Suppressor macrophage (primary cell): ENCODE measurements around the gene SEMA4C.

Source experiments
- DNase-seq, 4 experiments: peaks; one replicate each; pipeline ENCODE4 v3.0.0-alpha.2; 2020 to 2022
- total RNA-seq, 17 experiments: gene quantifications; one replicate each; lab custom pipeline; 2026; ENCODE audit warnings: mixed read lengths in 6 of 17, inconsistent platforms in 3 of 17; lab: John Stamatoyannopoulos, UW

The SEMA4C gene
- 0.59 to 8.2 (median 3.7) reads per million in 17 experiments for total RNA-seq

GRCh38 chr2:96869822-96870625 lies at the start of gene SEMA4C:
Gene SEMA4C, minus strand, starts transcription at chr2:96870080. Its CDS starts 2,194 bp downstream, at chr2:96867886.
- DNase-seq: peak in 2 of 4 experiments; percentile 39 to 58

GRCh38 chr2:96918754-96919550 lies 49.1 kb upstream of the SEMA4C start:
- no peak for DNase-seq

- no peak for DNase-seq
Measured at GRCh38 chr2:96918092-96918753, 48.3 kb upstream of the SEMA4C start.

- DNase-seq: no peak
Measured at GRCh38 chr2:96916646-96917543, 47.0 kb upstream of the SEMA4C start.

- no peak for DNase-seq
Measured at GRCh38 chr2:96916156-96916630, 46.3 kb upstream of the SEMA4C start.

GRCh38 chr2:96914332-96914731 lies 44.5 kb upstream of the SEMA4C start:
- DNase-seq: peak in 1 of 4 experiments; percentile 14

- peak; percentile 67 to 81 (median 77) for DNase-seq
Measured at GRCh38 chr2:96913398-96914202, 43.7 kb upstream of the SEMA4C start.

GRCh38 chr2:96913117-96913397 lies 43.2 kb upstream of the SEMA4C start:
- DNase-seq: no peak

GRCh38 chr2:96912346-96913116 lies 42.7 kb upstream of the SEMA4C start:
- no peak for DNase-seq

- no peak for DNase-seq
Measured at GRCh38 chr2:96909611-96910021, 39.7 kb upstream of the SEMA4C start.

GRCh38 chr2:96907115-96908041 lies 37.5 kb upstream of the SEMA4C start:
- DNase-seq: no peak

GRCh38 chr2:96906729-96907114 lies 36.8 kb upstream of the SEMA4C start:
- DNase-seq: no peak

GRCh38 chr2:96903815-96904214 lies 33.9 kb upstream of the SEMA4C start:
- DNase-seq: peak in 3 of 4 experiments; percentile 28 to 38 (median 36)

- peak in 3 of 4 experiments; percentile 21 to 46 (median 26) for DNase-seq
Measured at GRCh38 chr2:96903318-96903717, 33.4 kb upstream of the SEMA4C start.

GRCh38 chr2:96900237-96900636 lies 30.4 kb upstream of the SEMA4C start:
- DNase-seq: no peak

- DNase-seq: no peak
Measured at GRCh38 chr2:96899413-96899741, 29.5 kb upstream of the SEMA4C start.

GRCh38 chr2:96898641-96899412 lies 28.9 kb upstream of the SEMA4C start:
- DNase-seq: peak in 3 of 4 experiments; percentile 27 to 57 (median 29)

GRCh38 chr2:96898135-96898505 lies 28.2 kb upstream of the SEMA4C start:
- DNase-seq: no peak
